Upper lobe of right lung (tissue), 1 donor: Measurements from ENCODE around the gene SOX2. TPM values are rescaled to one million over a fixed set of nuclear protein-coding genes. Genes with fewer than 3 reads are reported as not detected.

Experiments
- ATAC-seq: fragments of 200-7000 bp; cut with Tn5 transposase; one replicate; pipeline ENCODE4 v1.9.1; 2020; ENCODE audit warnings: mild to moderate bottlenecking, moderate library complexity
- DNase-seq: peaks from one replicate; pipeline ENCODE4 v3.0.0-alpha.2; 2020
- H3K27ac ChIP-seq: fragments of 200-600 bp; one replicate; pipeline ENCODE4 v1.8.0; 2022
- H3K27me3 ChIP-seq: fragments of 200-600 bp; one replicate; pipeline ENCODE4 v1.8.0; 2022; ENCODE audit warnings: mild to moderate bottlenecking
- H3K36me3 ChIP-seq: fragments of 200-600 bp; one replicate; pipeline ENCODE4 v1.8.0; 2022
- H3K4me1 ChIP-seq: fragments of 200-600 bp; one replicate; pipeline ENCODE4 v1.8.0; 2022
- H3K4me3 ChIP-seq: fragments of 200-600 bp; one replicate; pipeline ENCODE4 v1.8.0; 2022; ENCODE audit warnings: mild to moderate bottlenecking
- H3K9me3 ChIP-seq: fragments of 200-600 bp; one replicate; pipeline ENCODE4 v1.8.0; 2022
- intact Hi-C: fragments of 100-400 bp; cut with DNase I; formaldehyde crosslinking; loops from one replicate; pipeline ENCODE4 v1.11.0; 2022
- total RNA-seq: library from RNA; stranded (reverse); fragmentation: NEBNext Ultra II Directional; extraction: Animal tissue kit (Norgen Biotek cat#: 25700); gene quantifications from one replicate; pipeline ENCODE4 v1.2.1, GENCODE V29; 2021
- TF ChIP-seq, protein P1 (sequence below): fragments of 200-600 bp; IDR thresholded peaks from one replicate; pipeline ENCODE4 v1.8.0; 2022; ENCODE audit warnings: antibody characterized with exemption
- donor health status: DM: no; HTN: yes; CAD: no; lungs with severe emphysema.

Gene SOX2
- total RNA-seq, 1 donor from 2014 or later = 0.20 TPM

DNA sequence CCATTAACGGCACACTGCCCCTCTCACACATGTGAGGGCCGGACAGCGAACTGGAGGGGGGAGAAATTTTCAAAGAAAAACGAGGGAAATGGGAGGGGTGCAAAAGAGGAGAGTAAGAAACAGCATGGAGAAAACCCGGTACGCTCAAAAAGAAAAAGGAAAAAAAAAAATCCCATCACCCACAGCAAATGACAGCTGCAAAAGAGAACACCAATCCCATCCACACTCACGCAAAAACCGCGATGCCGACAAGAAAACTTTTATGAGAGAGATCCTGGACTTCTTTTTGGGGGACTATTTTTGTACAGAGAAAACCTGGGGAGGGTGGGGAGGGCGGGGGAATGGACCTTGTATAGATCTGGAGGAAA is 1.5 kb downstream of the SOX2 start:
- Histone ChIP-seq H3K4me3 (no peak overlapping the region), H3K4me1 (peaks cover 12% of the 10 kb centered on the region), H3K36me3 (no peaks in the 10 kb centered on the region), H3K9me3 (no peaks in the 10 kb centered on the region), H3K27ac (no peak overlapping the region), H3K27me3 (peaks cover 98% of the 10 kb centered on the region)
- intact Hi-C loops = no loop called here
- DNase-seq = no peak
- no peak for ATAC-seq
- TF ChIP-seq, protein P1, sequence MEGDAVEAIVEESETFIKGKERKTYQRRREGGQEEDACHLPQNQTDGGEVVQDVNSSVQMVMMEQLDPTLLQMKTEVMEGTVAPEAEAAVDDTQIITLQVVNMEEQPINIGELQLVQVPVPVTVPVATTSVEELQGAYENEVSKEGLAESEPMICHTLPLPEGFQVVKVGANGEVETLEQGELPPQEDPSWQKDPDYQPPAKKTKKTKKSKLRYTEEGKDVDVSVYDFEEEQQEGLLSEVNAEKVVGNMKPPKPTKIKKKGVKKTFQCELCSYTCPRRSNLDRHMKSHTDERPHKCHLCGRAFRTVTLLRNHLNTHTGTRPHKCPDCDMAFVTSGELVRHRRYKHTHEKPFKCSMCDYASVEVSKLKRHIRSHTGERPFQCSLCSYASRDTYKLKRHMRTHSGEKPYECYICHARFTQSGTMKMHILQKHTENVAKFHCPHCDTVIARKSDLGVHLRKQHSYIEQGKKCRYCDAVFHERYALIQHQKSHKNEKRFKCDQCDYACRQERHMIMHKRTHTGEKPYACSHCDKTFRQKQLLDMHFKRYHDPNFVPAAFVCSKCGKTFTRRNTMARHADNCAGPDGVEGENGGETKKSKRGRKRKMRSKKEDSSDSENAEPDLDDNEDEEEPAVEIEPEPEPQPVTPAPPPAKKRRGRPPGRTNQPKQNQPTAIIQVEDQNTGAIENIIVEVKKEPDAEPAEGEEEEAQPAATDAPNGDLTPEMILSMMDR = no peak

DNA sequence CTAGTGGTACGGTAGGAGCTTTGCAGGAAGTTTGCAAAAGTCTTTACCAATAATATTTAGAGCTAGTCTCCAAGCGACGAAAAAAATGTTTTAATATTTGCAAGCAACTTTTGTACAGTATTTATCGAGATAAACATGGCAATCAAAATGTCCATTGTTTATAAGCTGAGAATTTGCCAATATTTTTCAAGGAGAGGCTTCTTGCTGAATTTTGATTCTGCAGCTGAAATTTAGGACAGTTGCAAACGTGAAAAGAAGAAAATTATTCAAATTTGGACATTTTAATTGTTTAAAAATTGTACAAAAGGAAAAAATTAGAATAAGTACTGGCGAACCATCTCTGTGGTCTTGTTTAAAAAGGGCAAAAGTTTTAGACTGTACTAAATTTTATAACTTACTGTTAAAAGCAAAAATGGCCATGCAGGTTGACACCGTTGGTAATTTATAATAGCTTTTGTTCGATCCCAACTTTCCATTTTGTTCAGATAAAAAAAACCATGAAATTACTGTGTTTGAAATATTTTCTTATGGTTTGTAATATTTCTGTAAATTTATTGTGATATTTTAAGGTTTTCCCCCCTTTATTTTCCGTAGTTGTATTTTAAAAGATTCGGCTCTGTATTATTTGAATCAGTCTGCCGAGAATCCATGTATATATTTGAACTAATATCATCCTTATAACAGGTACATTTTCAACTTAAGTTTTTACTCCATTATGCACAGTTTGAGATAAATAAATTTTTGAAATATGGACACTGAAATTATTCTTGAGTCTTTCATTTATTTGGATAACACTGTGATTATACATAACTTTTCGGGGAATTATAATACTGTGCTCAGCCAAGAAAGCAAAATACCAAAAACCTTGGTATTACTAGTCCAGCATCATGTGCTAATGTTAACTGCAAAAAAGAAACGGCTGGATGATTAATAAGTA is 2.2 kb downstream of the SOX2 start:
- intact Hi-C loops = no loop called here
- ATAC-seq = no peak
- TF ChIP-seq, protein P1 = no peak
- Histone ChIP-seq H3K27me3 (peaks cover 98% of the 10 kb centered on the region), H3K9me3 (no peaks in the 10 kb centered on the region), H3K27ac (no peak overlapping the region), H3K4me3 (no peak overlapping the region), H3K4me1 (peaks cover 12% of the 10 kb centered on the region), H3K36me3 (no peaks in the 10 kb centered on the region)
- no peak for DNase-seq

DNA sequence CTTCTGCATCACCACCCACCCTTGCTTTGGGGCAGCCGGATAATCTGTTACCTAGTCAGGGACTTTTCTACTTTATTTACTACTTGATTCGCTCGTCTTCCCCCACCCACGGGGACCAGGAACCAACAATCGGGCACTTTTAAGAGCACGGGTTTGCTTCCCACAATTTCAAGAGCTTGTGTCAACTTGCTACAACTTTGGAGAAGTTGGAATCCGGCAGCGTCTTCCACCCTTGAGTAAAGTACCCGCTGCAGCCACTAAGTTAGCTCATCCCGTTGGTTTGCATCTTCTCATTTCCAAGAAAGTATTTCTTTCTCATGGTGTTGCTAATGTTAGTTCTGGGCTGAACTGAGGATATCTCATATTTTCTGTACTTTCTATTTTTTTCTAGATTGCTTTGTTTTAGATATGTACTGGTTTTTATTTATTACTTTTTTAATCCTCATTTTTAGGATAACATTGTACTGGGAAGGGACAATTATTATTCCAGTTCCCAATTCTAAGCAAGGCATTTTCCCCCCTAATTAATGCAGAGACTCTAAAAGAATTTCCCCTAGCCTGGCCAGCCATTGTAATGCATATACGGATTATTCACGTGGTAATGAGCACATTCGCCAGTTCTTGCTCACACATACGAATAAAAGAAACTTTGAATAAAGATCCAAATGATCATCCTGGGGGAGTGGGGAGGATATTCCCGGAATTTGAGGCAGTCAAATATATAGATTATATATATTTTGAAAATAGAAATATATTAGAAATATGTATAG is 4.0 kb downstream of the SOX2 start:
- intact Hi-C loops = no loop called here

DNA sequence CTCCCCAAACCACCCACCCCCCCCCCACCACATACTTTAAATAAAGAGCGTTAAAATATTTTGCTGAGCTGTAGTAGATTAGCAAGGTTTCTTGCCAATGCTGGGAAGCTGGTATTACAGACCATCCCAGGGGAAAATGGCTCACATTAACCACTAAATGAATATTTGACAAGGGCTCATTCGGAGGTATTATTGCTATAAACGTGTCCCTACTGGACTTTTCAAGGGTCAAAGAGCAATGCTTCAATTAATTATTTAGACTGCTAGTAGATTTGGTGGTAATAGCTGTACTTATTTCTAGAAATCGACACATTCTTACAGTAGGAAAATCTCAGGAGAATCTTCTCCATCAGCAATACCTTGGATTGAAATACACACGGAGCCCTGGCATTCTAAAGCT is 5.2 kb downstream of the SOX2 start:
- DNase-seq (no peak), ATAC-seq (no peak)
- peaks cover 7% of the 10 kb centered on the region for H3K4me1 ChIP-seq
- TF ChIP-seq, protein P1 = no peak
- peaks cover 100% of the 10 kb centered on the region for H3K27me3 ChIP-seq
- intact Hi-C loops = no loop called here
- H3K9me3 ChIP-seq = no peaks in the 10 kb centered on the region
- no peak overlapping the region for H3K27ac ChIP-seq
- H3K4me3 ChIP-seq = no peak overlapping the region
- no peaks in the 10 kb centered on the region for H3K36me3 ChIP-seq

More for the DNA sequence above, 4.0 kb downstream of the SOX2 start:
- TF ChIP-seq, protein P1 = no peak
- Histone ChIP-seq H3K9me3 (no peaks in the 10 kb centered on the region), H3K27ac (no peak overlapping the region), H3K4me1 (peaks cover 12% of the 10 kb centered on the region), H3K36me3 (no peaks in the 10 kb centered on the region), H3K4me3 (no peak overlapping the region), H3K27me3 (peaks cover 100% of the 10 kb centered on the region)
- ATAC-seq = no peak
- DNase-seq = no peak

DNA sequence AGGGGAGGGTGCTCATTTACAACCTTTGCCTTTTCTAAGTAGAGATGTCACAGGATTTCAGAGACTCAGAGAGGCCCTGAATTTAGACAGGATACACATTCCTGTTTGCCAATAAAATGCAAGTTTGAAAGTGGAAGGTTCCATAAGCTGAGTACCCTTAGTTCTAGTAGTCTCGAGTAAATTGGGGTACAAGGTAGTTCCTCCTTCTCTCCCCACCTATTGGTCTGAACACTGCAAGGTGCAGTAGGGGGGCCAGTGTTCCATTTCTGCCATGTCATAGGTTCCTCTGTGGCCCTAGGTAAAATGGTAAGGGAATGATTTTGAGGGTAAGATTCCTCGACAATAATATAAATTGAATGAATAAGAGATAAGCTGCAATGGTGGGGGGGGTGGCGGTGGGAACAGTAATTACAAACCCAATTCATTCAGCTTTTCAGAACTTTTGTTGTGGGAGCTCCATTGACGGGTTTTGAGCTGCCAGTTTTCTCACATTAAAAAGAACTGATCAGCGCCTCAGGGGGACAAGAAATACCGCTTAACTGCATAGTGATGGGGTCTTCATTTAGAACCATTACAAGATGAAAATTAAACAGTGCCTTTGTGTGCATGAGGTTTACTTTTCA is 5.9 kb downstream of the SOX2 start:
- Histone ChIP-seq H3K4me3 (no peak overlapping the region), H3K27ac (no peak overlapping the region), H3K36me3 (no peaks in the 10 kb centered on the region), H3K27me3 (peaks cover 100% of the 10 kb centered on the region), H3K9me3 (no peaks in the 10 kb centered on the region), H3K4me1 (peaks cover 2% of the 10 kb centered on the region)
- DNase-seq (no peak), ATAC-seq (no peak)
- intact Hi-C loops = no loop called here
- TF ChIP-seq, protein P1 = no peak
